Femur (tissue), 1 donor: ENCODE results near the gene TNNT3.
"Not testable (repeated sequence)": the region's sequence is repeated elsewhere in the genome, so short reads cannot be mapped to it uniquely, and the experiment has no call there.

ENCODE experiments used
- DNase-seq: peaks from one replicate; pipeline ENCODE4 v3.0.0-alpha.2; 2017

The TNNT3 gene

DNA sequence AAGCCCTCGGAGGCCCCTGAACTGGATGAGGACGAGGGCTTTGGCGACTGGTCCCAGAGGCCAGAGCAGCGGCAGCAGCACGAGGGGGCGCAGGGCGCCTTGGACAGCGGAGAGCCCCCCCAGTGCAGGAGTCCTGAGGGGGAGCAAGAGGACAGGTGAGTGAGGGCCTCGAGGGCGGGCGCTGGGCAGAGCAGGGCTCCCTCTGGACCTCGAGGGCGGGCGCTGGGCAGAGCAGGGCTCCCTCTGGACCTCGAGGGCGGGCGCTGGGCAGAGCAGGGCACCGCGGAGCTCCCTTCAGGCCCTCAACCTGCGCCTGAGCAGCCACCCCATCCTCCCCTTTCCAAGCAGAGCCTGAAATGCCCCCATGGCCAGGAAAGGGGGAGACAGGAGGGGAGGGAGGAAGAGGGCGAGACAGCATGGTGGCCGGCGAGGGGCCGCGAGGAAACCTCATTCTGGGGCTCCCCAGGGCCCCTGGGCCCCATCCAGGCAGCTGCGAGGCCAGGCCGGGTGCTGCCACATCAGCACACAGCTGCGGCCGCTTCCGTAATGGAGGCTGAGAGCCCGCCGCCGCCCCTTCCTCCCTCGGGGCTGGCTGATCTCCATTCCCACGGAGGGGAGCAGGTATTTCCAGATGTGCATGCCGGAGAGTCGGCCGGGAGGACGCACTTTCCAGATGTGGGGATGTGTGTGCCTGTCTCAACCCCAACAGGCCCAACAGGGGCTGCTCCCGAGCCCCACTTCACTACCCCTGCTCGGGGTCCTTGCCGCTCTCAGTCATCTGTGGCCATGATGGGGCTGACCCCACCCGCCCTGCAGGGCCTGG is 37.9 kb upstream of the TNNT3 start:
- DNase-seq: peak; percentile 93

- DNase-seq: peak; percentile 95
Observed at GRCh38 chr11:1882265-1883238, 37.0 kb upstream of the TNNT3 start.

GRCh38 chr11:1883346-1884302 is 35.9 kb upstream of the TNNT3 start:
- peak; percentile 12 for DNase-seq

DNA sequence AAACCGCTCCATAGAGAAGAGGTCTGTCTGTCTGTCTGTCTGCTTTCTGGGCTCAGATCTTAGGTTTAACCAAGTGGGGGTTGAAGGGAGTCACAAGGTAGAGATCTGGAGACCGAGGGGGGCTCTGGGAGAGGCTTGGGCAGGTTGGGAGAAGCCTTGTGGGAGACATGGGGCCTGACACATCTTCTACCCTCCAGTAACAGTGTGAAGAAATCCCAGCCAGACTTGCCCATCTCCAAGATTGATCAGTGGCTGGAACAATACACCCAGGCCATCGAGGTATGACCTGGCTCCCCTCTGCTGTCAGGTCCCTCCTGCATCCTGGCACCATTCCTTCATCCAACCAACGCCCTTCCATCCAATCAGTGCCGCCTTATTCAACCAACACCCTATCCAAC is 35.2 kb upstream of the TNNT3 start:
- DNase-seq: peak; percentile 10

GRCh38 chr11:1886551-1886950 is 33.0 kb upstream of the TNNT3 start:
- DNase-seq: not testable (repeated sequence)

GRCh38 chr11:1887451-1888346 is 31.8 kb upstream of the TNNT3 start:
- peak; percentile 20 for DNase-seq

- peak; percentile 25 for DNase-seq
Observed at GRCh38 chr11:1888347-1888753, 31.2 kb upstream of the TNNT3 start.

GRCh38 chr11:1888811-1889210 is 30.7 kb upstream of the TNNT3 start:
- DNase-seq: no peak

DNA sequence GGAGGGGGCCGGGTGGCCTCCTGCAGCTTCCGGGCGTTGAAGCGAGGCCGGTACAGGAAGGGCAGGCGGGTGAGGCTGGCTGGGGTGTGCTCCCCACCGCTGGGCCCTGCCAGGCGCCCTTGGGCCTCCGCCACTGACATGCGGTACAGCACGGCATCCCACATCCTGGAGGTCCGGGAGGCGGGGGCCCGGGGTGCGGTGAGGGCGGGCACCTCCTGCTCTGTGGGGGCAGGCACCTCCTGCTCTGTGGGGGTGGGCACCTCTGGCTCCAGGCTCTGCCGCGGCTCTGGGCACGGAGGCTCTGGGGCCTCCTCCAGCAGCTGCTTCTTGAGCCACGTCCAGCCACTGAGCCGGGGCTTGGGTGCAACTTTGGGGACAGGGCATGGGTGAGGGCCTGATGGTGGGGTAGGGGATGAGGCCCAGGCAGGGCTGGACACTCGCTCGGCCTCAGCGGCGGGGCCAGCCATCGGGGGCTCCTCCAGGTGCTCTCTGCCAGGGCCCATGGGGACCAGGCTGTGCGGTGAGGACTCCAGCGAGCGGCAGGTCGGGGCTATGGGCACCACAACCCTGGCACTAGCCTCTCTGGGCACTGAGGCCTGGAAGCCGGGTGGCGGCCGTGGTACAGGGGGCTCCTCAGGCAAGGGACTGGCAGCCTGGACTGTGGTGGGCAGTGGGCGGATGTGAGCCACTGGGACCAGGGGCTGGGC is 30.1 kb upstream of the TNNT3 start:
- DNase-seq: peak; percentile 73

GRCh38 chr11:1889941-1890855 is 29.3 kb upstream of the TNNT3 start:
- DNase-seq: peak; percentile 25

DNA sequence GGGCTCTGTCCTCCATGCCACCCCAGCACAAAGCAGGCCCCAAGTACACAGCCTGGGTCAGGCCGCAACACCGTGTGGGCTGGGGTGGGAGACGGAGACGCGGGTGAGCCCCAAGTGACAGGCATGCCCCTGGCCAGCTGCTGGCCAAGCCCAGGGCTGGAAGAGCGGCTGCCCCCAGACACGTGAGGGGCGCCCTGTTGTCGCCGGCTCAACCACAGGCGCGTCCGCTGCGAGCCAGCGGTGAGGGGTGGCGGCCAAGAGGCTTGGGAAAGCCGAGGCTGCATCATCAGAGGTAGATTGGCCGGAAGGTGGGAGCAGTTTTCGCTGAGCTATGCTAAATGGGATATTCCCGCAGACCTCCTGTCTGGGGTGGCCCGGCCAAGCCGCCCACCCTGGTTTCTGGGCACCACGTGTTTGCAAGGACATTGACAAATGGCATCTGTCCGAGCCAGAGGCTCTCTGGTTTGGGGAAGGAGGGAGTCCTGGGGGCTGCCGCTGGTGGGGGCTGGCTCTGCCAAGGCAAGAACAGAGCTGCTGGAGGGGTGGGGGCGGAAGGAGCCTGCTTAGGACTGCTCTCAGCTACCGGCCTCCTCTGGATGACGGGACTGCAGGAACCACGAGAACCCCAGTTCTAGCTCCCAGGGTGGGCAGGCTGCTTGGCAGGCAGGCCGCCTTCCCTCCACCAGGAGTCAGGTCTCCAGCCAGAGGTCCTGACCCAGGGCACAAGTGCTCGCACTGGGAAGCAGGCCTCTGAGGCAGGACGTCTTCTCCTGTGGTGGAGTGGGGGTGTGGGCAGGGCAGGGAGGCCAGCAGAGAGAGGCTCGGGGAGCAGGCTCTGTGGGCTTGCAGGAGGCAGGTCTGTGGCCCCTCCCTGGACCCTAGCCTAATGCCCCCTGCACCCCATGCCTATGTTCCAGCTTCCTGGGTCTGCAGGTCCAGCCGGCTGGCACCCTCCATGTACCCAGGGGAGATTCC is 28.4 kb upstream of the TNNT3 start:
- peak; percentile 78 for DNase-seq

GRCh38 chr11:1891831-1892115 is 27.7 kb upstream of the TNNT3 start, which contains the start of gene PRR33:
Gene PRR33, minus strand, starts transcription at chr11:1891895. Its CDS starts 1,311 bp downstream, at chr11:1890584.
- DNase-seq: no peak

DNA sequence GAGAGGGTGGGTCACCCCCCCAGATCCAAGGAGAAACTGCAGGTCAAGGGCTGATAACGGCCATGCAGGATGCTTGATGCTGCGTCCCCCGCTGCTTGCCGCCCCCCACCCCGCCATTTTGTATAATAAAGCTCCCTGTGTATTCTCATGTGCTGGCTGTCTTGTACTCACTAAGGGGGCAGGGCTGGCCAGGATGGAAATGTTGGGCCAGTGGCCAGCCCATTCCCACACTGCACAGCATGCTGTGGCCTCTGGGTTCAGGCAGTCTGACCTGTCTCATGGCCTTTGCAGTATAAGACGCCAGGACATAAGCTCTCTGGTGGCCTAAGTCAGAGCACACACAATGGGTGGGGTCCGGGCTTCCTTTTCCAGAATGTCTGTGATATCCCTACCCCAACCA is 27.4 kb upstream of the TNNT3 start:
- DNase-seq: peak; percentile 21

DNA sequence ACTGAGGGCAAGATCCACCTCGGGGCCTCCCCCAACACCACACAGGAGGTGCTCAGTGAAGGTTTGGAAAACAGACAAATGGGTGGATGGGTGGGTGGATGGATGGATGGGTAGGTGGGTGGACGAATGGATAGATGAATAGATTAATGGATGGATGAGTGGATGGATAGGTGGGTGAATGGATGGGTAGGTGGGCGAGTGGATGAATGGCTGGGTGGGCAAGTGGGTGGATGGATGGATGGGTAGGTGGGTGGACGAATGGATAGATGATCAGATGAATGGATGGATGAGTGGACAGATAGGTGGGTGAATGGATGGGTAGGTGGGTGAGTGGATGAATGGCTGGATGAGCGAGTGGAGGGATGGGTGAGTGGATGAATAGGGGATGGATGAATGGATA is 26.9 kb upstream of the TNNT3 start:
- DNase-seq: no peak

DNA sequence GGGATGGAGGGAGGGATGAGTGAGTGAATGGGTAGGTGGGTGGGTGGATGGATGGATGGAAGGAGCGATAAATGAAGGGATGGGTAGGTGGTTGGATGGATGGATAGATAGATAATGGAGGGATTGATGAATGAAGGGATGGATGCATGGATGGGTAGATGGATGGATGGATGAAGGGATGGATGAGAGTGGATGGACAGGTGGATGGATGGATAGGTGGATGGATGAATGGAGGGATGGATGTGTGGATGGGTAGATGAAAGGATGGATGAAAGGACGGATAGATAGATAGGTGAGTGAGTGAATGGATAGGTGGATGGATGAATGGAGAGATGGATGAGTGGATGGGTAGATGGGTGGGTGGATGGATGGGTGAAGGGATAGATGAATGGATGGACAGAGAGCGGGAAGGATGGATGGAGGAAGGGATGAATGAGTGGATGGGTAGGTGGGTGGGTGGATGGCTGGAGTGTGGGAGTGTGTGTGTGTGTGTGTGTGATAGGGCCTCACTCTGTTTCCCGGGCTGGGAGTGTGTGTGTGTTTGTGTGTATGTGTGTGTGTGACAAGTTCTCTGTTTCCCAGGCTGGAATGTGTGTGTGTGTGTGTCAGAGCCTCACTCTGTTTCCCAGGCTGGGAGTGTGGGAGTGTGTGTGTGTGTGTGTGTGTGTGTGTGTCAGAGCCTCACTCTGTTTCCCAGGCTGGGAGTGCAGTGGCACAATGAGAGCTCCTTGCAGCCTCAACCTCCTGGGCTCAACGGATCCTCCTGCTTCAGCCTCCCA is 25.7 kb upstream of the TNNT3 start:
- no peak for DNase-seq

- no peak for DNase-seq
Observed at GRCh38 chr11:1894759-1895158, 24.7 kb upstream of the TNNT3 start.

DNA sequence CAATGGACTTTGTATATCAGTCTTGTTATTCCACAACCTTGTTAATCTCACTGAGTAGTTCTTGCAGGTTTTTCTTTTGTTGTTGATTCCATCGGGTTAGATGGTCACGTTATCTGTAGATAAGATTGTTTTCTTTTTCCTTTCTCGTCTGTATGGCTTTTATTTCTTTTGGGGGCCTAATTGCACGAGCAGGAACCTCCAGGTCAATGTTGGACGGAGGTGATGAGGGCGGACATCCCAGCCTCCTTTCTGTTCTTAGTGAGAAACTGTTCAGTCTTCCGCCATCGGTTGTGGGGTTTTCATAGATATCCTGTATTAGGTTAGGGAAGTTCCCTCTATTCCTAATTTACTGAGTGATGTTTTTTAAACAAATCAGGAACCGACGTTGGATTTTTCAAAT is 23.0 kb upstream of the TNNT3 start:
- DNase-seq: no peak

- DNase-seq: peak; percentile 28
Observed at GRCh38 chr11:1896923-1897322, 22.6 kb upstream of the TNNT3 start.
